Uterus (tissue), 4 donors: ENCODE results near the gene LTBP4. TPM values are rescaled to one million over a fixed set of nuclear protein-coding genes. Genes with fewer than 3 reads are reported as not detected.
"Not testable (repeated sequence)": the region's sequence is repeated elsewhere in the genome, so short reads cannot be mapped to it uniquely, and the experiment has no call there.

Experiments
- DNase-seq, 2 donors: peaks; one replicate each; pipeline ENCODE4 v3.0.0-alpha.2; 2019 to 2020
- H3K27ac ChIP-seq, 2 donors: fragments of 200-600 bp; sonication (generic); 1 replicate in 1 of 2; 2 replicates in 1 of 2; pipeline ENCODE4 v1.5.1; 2016 to 2018
- H3K27me3 ChIP-seq, 2 donors: fragments of 200-600 bp; sonication (generic); one replicate each; pipeline ENCODE4 v1.5.1; 2018 to 2019; ENCODE audit warnings: control low read depth in 1 of 2
- H3K36me3 ChIP-seq, 2 donors: fragments of 200-600 bp; sonication (generic); one replicate each; pipeline ENCODE4 v1.5.1; 2019; ENCODE audit warnings: control low read depth in 1 of 2
- H3K4me1 ChIP-seq, 2 donors: fragments of 200-600 bp; sonication (generic); one replicate each; pipeline ENCODE4 v1.5.1; 2018 to 2019; ENCODE audit warnings: control low read depth in 1 of 2
- H3K4me3 ChIP-seq, 2 donors: fragments of 200-600 bp; sonication (generic); 1 replicate in 1 of 2; 2 replicates in 1 of 2; pipeline ENCODE4 v1.5.1; 2018 to 2019; ENCODE audit warnings: mild to moderate bottlenecking in 1 of 2
- H3K9me3 ChIP-seq, 2 donors: fragments of 200-600 bp; sonication (generic); one replicate each; pipeline ENCODE4 v1.5.1; 2019; ENCODE audit warnings: control low read depth in 1 of 2
- POLR2A ChIP-seq, 2 donors: fragments of 450-650 bp; IDR thresholded peaks; one replicate each; pipeline ENCODE4 v1.6.1; 2016; ENCODE audit warnings: antibody characterized with exemption in 2 of 2, mild to moderate bottlenecking in 1 of 2, moderate library complexity in 1 of 2
- intact Hi-C: fragments of 100-400 bp; cut with DNase I; formaldehyde crosslinking; loops from one replicate; pipeline ENCODE4 v1.15.1; 2023; ENCODE audit warnings: low total_unique reads
- total RNA-seq, 4 donors: library from RNA; depleted of rRNA in 3 of 4; stranded (reverse); fragments of >200 nt in 3 of 4; gene quantifications; one replicate each; pipeline versions ENCODE4 v1.1.0 to v1.2.4, GENCODE V29; 2014 to 2023
- TF ChIP-seq, protein P1 (sequence below), 4 experiments: fragments of 200-600 bp in 2 of 4; fragments of 450-650 bp in 2 of 4; sonication (generic) in 2 of 4; IDR thresholded peaks; one replicate each; pipeline ENCODE4 v1.5.1; 2016 to 2019; ENCODE audit warnings: antibody characterized with exemption in 4 of 4, mild to moderate bottlenecking in 2 of 4, moderate library complexity in 1 of 4
- donor health status: DM: yes; HTN: yes; CAD: no.

The LTBP4 gene
- total RNA-seq, 4 donors from 2014 or later = 163 to 1,000 (median 501) TPM

DNA sequence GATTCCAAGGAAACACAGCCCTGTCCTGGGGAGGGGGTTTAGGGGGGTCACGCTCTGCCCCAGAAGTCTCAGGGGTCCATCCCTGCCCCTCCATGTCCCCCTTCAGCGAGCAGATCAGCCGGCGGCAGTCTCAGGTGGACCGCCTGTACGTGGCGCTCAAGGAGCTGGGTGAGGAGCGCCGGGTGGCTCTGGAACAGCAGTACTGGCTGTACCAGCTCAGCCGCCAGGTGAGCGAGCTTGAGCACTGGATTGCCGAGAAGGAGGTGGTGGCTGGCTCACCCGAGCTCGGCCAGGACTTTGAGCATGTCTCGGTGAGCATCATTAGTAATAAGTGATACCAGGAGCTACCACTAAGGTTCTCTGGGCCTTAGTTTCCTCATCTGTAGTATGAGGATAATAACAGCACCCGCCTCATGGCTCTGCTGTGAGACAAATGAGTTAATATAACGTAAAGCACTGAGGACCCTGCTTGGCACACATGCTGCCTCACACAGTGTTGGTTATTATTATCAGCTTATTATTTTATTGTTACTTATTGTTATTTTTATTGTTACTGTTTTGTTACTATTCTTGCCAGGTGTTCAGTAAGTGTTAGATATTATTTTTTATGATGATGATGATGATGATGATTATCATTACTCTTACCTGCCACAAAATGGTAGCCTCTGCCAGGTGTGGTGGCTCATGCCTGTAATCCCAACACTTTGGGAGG lies 45.0 kb upstream of the LTBP4 start:
- Histone ChIP-seq H3K27ac (no peak overlapping the region), H3K4me1 (no peaks in the 10 kb centered on the region), H3K4me3 (no peak overlapping the region), H3K36me3 (no peaks in the 10 kb centered on the region), H3K27me3 (no peaks in the 10 kb centered on the region), H3K9me3 (no peaks in the 10 kb centered on the region)
- intact Hi-C loops = no loop called here
- no peak for TF ChIP-seq POLR2A (IDR thresholded peaks at IDR 0.05)
- TF ChIP-seq, protein P1, sequence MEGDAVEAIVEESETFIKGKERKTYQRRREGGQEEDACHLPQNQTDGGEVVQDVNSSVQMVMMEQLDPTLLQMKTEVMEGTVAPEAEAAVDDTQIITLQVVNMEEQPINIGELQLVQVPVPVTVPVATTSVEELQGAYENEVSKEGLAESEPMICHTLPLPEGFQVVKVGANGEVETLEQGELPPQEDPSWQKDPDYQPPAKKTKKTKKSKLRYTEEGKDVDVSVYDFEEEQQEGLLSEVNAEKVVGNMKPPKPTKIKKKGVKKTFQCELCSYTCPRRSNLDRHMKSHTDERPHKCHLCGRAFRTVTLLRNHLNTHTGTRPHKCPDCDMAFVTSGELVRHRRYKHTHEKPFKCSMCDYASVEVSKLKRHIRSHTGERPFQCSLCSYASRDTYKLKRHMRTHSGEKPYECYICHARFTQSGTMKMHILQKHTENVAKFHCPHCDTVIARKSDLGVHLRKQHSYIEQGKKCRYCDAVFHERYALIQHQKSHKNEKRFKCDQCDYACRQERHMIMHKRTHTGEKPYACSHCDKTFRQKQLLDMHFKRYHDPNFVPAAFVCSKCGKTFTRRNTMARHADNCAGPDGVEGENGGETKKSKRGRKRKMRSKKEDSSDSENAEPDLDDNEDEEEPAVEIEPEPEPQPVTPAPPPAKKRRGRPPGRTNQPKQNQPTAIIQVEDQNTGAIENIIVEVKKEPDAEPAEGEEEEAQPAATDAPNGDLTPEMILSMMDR (IDR thresholded peaks at IDR 0.05) = no peak
- no peak for DNase-seq

DNA sequence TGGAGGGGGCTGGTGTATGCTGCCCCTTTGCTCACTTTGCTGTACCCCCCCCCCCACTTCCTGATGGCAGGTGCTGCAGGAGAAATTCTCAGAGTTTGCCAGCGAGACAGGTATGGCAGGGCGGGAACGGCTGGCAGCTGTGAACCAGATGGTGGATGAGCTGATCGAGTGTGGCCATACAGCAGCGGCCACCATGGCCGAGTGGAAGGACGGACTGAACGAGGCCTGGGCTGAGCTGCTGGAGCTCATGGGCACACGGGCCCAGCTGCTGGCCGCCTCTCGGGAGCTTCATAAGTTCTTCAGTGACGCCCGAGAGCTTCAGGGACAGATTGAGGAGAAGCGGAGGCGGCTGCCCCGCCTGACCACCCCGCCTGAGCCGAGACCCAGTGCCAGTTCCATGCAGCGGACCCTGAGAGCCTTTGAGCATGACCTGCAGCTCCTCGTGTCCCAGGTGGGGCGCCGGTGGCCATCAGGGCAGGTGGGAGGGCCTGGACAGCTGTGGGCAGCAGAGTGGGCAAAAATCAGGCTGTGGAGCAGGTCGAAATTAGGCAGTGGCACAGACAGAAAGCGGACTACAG lies 44.1 kb upstream of the LTBP4 start:
- no peak for TF ChIP-seq POLR2A (IDR thresholded peaks at IDR 0.05)
- TF ChIP-seq, protein P1 (IDR thresholded peaks at IDR 0.05) = no peak
- H3K36me3 ChIP-seq = no peaks in the 10 kb centered on the region
- H3K27me3 ChIP-seq = no peaks in the 10 kb centered on the region
- no peak for DNase-seq
- H3K4me1 ChIP-seq = no peaks in the 10 kb centered on the region
- H3K4me3 ChIP-seq = no peak overlapping the region
- intact Hi-C loops = no loop called here
- no peak overlapping the region for H3K27ac ChIP-seq
- H3K9me3 ChIP-seq = no peaks in the 10 kb centered on the region

DNA sequence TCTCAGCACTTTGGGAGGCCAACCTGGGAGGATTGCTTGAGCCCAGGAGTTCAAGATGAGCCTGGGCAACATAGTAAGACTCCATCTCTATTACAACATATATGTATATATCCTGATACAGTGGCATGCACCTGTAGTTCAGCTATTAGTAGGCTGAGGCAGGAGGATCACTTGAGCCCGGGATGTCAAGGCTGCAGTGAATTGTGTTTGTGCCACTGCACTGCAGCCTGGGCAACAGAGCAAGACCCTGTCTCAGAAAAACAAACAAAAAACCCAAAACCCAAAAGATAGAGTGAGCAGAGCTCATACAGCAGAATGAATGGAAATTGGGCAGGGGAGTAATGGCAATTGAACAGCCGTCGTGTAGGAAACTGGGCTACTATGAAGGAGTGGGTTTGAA lies 41.8 kb upstream of the LTBP4 start:
- Histone ChIP-seq H3K4me1 (no peaks in the 10 kb centered on the region), H3K27ac (no peak overlapping the region), H3K9me3 (no peaks in the 10 kb centered on the region), H3K36me3 (no peaks in the 10 kb centered on the region), H3K27me3 (no peaks in the 10 kb centered on the region), H3K4me3 (no peak overlapping the region)
- intact Hi-C loops = no loop called here
- DNase-seq = no peak
- TF ChIP-seq, protein P1 (IDR thresholded peaks at IDR 0.05) = no peak
- TF ChIP-seq POLR2A (IDR thresholded peaks at IDR 0.05) = no peak

DNA sequence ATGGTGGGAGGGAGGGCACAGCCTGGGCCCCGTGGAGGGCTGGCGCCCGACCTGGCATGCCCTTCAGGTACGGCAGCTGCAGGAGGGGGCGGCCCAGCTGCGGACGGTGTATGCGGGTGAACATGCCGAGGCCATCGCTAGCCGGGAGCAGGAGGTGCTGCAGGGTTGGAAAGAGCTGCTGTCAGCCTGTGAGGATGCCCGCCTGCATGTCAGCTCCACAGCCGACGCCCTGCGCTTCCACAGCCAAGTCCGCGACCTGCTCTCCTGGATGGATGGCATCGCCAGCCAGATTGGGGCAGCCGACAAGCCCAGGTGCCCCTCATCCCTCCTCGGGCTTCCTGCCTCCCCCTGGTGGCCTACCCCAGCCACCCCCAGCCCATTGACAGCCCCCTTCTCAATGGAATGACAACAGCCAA lies 41.1 kb upstream of the LTBP4 start:
- no peaks in the 10 kb centered on the region for H3K4me1 ChIP-seq
- H3K27me3 ChIP-seq = no peaks in the 10 kb centered on the region
- H3K27ac ChIP-seq = no peak overlapping the region
- no peaks in the 10 kb centered on the region for H3K36me3 ChIP-seq
- H3K9me3 ChIP-seq = no peaks in the 10 kb centered on the region
- H3K4me3 ChIP-seq = no peak overlapping the region
- no peak for DNase-seq
- intact Hi-C loops = no loop called here
- no peak for TF ChIP-seq POLR2A (IDR thresholded peaks at IDR 0.05)
- TF ChIP-seq, protein P1 (IDR thresholded peaks at IDR 0.05) = no peak

DNA sequence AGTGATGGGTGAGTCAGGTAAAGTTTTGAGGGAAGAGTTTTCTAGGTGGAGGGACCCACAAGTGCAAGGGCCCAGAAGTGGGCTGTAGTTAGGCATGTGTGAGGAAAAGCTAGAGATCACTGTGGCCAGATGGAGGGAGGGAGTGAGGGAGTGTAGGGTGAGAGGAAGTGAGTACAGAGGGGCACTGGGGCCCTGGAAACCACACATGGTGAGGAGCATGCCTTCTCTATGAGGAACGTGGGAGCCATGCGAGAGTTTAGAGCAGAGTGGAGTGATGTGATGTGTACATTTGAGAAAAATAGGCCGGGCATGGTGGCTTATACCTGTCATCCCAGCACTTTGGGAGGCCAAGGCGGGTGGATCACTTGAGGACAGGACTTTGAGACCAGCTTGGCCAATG lies 39.2 kb upstream of the LTBP4 start:
- no peak overlapping the region for H3K27ac ChIP-seq
- no peak for TF ChIP-seq POLR2A (IDR thresholded peaks at IDR 0.05)
- TF ChIP-seq, protein P1 (IDR thresholded peaks at IDR 0.05) = no peak
- H3K4me1 ChIP-seq = no peaks in the 10 kb centered on the region
- no peaks in the 10 kb centered on the region for H3K36me3 ChIP-seq
- H3K9me3 ChIP-seq = no peaks in the 10 kb centered on the region
- H3K4me3 ChIP-seq = no peak overlapping the region
- intact Hi-C loops = no loop called here
- H3K27me3 ChIP-seq = no peaks in the 10 kb centered on the region
- no peak for DNase-seq

DNA sequence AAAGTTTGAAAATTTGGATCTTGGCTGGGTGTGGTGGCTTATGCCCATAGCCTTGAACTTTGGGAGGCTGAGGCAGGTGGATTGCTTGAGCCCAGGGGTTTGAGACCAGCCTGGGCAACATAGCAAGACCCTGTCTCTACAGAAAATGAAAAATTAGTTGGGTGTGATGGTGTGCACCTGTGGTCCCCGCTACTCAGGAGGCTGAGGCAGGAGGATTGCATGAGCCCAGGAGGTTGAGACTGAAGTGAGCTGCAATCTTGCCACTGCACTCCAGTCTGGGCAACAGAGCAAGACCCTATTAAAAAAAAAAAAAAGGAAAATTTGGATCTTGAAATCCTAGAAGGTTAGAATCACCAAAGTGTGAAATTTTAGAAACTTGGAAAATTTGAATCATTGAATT lies 36.6 kb upstream of the LTBP4 start:
- H3K27me3 ChIP-seq, DNase-seq, H3K4me1 ChIP-seq, intact Hi-C loops, H3K27ac ChIP-seq, H3K9me3 ChIP-seq, H3K4me3 ChIP-seq, H3K36me3 ChIP-seq: not testable (repeated sequence)
